Superior temporal gyrus (tissue), 1 donor: Measurements from ENCODE around the gene ZNF783.

Experiments used
- DNase-seq: peaks from one replicate; pipeline ENCODE4 v3.0.0-alpha.2; 2016; ENCODE audit errors: extremely low spot score

Gene ZNF783

GRCh38 chr7:149281508-149282330 lies 19.7 kb downstream of the ZNF783 start:
- DNase-seq = no peak

GRCh38 chr7:149282331-149282655 lies 20.3 kb downstream of the ZNF783 start:
- DNase-seq = no peak

GRCh38 chr7:149283321-149283720 lies 21.3 kb downstream of the ZNF783 start:
- no peak for DNase-seq

- no peak for DNase-seq
Observed at GRCh38 chr7:149284343-149284742, 22.3 kb downstream of the ZNF783 start.

- DNase-seq = peak; percentile 92
Observed at GRCh38 chr7:149284850-149285585, 23.0 kb downstream of the ZNF783 start.

- peak; percentile 17 for DNase-seq
Observed at GRCh38 chr7:149285603-149286002, 23.6 kb downstream of the ZNF783 start.

GRCh38 chr7:149286811-149287400 lies 24.9 kb downstream of the ZNF783 start:
- no peak for DNase-seq

GRCh38 chr7:149287622-149288021 lies 25.6 kb downstream of the ZNF783 start:
- DNase-seq = no peak

GRCh38 chr7:149289262-149289661 lies 27.3 kb downstream of the ZNF783 start:
- DNase-seq = no peak

GRCh38 chr7:149289856-149290255 lies 27.9 kb downstream of the ZNF783 start:
- no peak for DNase-seq

GRCh38 chr7:149291036-149291780 lies 29.2 kb downstream of the ZNF783 start:
- peak; percentile 12 for DNase-seq

- no peak for DNase-seq
Observed at GRCh38 chr7:149291781-149292461, 29.9 kb downstream of the ZNF783 start.

- DNase-seq = no peak
Observed at GRCh38 chr7:149292462-149292823, 30.4 kb downstream of the ZNF783 start.

- DNase-seq = no peak
Observed at GRCh38 chr7:149293338-149293737, 31.3 kb downstream of the ZNF783 start.

GRCh38 chr7:149293946-149294633 lies 32.1 kb downstream of the ZNF783 start:
- no peak for DNase-seq

GRCh38 chr7:149294634-149295480 lies 32.9 kb downstream of the ZNF783 start:
- no peak for DNase-seq

- DNase-seq = no peak
Observed at GRCh38 chr7:149295481-149295850, 33.5 kb downstream of the ZNF783 start.

- DNase-seq = no peak
Observed at GRCh38 chr7:149296368-149296767, 34.4 kb downstream of the ZNF783 start.

- DNase-seq = no peak
Observed at GRCh38 chr7:149297034-149297755, 35.2 kb downstream of the ZNF783 start.
